C4-2B (cell line): ENCODE results near the gene CLEC18C.
A peak's percentile ranks its signal among the peaks of the same experiment; 100 is the strongest.
"Not testable (repeated sequence)": the region's sequence is repeated elsewhere in the genome, so short reads cannot be mapped to it uniquely, and the experiment has no call there.

Experiments
- H3K27ac ChIP-seq: fragments of 450-650 bp; 2 replicates; pipeline ENCODE4 v1.5.1; 2017

CLEC18C gene

GRCh38 chr16:70204010-70204409 is 30.4 kb downstream of the CLEC18C start:
- H3K27ac ChIP-seq: not testable (repeated sequence)

- H3K27ac ChIP-seq: not testable (repeated sequence)
Observed at GRCh38 chr16:70204668-70205405, 31.2 kb downstream of the CLEC18C start.

- not testable (repeated sequence) for H3K27ac ChIP-seq
Observed at GRCh38 chr16:70206382-70206781, 32.8 kb downstream of the CLEC18C start.

- H3K27ac ChIP-seq: not testable (repeated sequence)
Observed at GRCh38 chr16:70218586-70218985, 45.0 kb downstream of the CLEC18C start.

GRCh38 chr16:70222574-70222973 is 49.0 kb downstream of the CLEC18C start:
- H3K27ac ChIP-seq: peak overlapping the region; percentile 31; the same call in 1 of the 2 replicates

- peak overlapping the region; percentile 31; the same call in 1 of the 2 replicates for H3K27ac ChIP-seq
Observed at GRCh38 chr16:70223216-70223615, 49.6 kb downstream of the CLEC18C start.

- H3K27ac ChIP-seq: not testable (repeated sequence)
Observed at GRCh38 chr16:70223971-70224513, 50.5 kb downstream of the CLEC18C start.

- not testable (repeated sequence) for H3K27ac ChIP-seq
Observed at GRCh38 chr16:70224645-70225044, 51.1 kb downstream of the CLEC18C start.

GRCh38 chr16:70225430-70225829 is 51.8 kb downstream of the CLEC18C start:
- not testable (repeated sequence) for H3K27ac ChIP-seq

- H3K27ac ChIP-seq: not testable (repeated sequence)
Observed at GRCh38 chr16:70226024-70226423, 52.4 kb downstream of the CLEC18C start.

GRCh38 chr16:70231831-70232230 is 58.2 kb downstream of the CLEC18C start:
- H3K27ac ChIP-seq: not testable (repeated sequence)
